Stimulated activated CD8-positive, alpha-beta memory T cell treated with anti-CD3 and anti-CD28 coated beads, Interleukin-4, amount 100 ng/mL, for 48 hours (primary cell): ENCODE results near the gene PCDHAC1.
"Not testable (repeated sequence)": the region's sequence is repeated elsewhere in the genome, so short reads cannot be mapped to it uniquely, and the experiment has no call there.

ENCODE experiments used
- DNase-seq: peaks from one replicate; pipeline ENCODE4 v3.0.0-alpha.2; 2020

PCDHAC1 gene, protein sequence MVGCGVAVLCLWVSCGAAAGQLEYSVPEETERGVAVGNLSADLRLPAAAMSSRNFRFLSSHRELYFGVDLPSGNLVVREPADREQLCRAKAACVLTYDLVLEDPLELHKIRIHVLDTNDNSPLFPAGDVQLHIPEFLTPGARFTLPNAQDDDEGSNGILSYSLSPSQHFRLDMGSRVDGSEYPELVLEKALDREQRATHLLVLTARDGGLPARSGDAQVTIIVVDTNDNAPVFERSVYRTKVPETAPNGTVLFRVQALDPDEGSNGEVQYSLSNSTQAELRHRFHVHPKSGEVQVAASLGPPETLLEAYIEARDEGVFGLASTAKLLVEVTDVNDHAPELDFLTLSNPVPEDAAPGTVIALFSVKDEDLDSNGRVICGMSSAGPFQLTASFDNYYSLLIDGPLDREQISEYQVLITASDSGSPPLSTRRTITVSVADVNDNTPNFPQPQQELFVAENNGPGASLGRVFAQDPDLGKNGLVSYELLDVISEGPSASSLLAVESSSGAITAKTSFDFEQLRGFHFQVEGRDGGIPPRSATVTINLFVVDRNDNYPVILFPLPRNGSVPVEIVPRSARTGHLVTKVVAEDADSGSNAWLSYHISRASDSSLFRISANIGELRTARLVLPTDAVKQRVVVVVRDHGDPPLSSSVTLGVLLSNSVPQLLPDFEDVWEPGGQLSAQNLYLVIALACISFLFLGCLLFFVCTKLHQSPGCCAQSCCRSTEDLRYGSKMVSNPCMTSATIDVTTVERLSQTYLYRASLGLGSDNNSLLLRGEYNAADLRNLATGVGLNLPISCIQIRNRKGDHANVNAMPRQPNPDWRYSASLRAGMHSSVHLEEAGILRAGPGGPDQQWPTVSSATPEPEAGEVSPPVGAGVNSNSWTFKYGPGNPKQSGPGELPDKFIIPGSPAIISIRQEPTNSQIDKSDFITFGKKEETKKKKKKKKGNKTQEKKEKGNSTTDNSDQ

DNA sequence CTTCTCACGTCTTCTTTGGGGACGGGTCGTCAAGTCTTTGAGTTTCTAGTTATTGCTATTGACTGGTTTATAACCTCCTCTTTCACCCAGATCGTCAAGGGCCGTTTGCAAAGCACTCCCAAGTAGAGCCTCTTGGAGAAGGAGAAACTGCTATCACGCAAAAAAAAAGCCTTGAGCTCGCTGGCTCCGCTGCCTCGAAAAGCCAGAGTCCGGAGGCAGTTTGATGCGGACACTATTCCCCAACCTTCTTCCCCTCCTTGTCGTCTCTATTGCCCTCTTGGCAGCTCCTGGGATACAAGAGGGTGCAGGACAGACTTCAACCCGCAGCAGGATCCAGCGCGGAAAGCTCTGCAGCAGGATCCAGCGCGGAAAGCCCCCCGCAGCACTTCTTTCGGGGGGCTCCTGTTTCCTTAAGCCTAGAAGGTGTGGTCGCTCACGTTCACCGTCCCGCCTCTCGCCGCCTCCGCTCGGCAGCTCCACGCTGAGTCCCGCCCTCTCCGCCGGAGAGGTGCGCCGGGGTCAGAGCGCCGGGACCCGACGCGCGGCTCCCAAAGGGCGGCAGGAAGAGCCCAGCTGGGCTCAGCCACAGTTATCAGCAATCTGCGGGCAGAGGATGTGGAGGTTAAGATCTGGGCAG, at the start of gene PCDHAC1:
Gene PCDHAC1, plus strand, starts transcription at position 494 of the 637 bp plus-strand sequence. CDS start 594 bp downstream, outside the sequence.
- DNase-seq, result no peak

DNA sequence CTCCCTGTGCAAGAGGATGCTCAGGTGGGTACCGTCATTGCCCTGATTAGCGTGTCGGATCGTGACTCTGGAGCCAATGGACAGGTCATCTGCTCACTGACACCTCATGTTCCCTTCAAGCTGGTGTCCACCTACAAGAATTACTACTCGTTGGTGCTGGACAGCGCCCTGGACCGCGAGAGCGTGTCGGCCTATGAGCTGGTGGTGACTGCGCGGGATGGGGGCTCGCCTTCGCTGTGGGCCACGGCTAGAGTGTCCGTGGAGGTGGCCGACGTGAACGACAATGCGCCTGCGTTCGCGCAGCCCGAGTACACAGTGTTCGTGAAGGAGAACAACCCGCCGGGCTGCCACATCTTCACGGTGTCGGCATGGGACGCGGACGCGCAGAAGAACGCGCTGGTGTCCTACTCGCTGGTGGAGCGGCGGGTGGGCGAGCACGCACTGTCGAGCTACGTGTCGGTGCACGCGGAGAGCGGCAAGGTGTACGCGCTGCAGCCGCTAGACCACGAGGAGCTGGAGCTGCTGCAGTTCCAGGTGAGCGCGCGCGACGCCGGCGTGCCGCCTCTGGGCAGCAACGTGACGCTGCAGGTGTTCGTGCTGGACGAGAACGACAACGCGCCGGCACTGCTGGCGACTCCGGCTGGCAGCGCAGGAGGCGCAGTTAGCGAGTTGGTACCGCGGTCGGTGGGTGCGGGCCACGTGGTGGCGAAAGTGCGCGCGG, 49.4 kb upstream of the PCDHAC1 start:
- DNase-seq, result not testable (repeated sequence)

DNA sequence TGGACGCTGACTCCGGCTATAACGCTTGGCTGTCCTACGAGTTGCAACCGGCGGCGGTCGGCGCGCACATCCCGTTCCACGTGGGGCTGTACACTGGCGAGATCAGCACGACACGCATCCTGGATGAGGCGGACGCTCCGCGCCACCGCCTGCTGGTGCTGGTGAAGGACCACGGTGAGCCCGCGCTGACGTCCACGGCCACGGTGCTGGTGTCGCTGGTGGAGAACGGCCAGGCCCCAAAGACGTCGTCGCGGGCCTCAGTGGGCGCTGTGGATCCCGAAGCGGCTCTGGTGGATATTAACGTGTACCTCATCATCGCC, 48.9 kb upstream of the PCDHAC1 start:
- no peak for DNase-seq

DNA sequence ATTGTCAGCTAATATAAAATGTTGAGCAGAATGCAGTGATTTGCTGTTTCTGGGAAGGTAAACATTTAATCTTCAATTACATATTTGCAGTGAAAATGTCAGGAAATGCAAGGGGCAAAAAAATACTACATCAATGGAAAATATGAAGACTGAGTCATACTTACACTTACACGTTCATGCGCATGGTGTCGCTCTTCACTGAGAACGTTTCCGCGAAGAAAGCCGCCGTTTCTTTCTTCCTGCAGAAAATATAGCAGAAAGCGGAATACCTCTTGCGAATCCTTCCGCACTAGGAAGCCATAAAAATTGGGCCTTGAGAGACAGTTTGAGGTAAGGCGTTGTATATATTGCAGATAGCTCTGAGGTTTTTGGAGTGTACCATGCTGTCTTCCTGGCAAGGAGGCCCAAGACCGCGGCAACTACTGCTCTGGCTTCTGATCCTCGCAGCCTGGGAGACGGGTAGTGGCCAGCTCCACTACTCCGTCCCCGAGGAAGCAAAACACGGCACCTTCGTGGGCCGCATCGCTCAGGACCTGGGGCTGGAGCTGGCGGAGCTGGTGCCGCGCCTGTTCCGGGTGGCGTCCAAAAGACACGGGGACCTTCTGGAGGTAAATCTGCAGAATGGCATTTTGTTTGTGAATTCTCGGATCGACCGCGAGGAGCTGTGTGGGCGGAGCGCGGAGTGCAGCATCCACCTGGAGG, 44.1 kb upstream of the PCDHAC1 start, which contains the start of gene PCDHA13:
Gene PCDHA13, plus strand, starts transcription at position 236 of the 702 bp plus-strand sequence. Its CDS starts 145 bp downstream, at position 381.
- DNase-seq, result no peak

DNA sequence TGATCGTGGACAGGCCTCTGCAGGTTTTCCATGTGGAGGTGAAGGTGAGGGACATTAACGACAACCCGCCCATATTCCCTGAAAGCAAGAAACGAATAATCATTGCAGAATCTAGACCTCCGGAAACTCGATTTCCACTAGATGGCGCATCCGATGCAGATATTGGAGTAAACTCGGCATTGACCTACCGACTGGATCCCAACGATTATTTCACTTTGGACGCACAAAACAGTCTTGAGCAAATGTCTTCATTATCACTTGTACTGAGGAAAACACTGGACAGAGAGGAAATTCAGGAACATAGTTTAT, 43.6 kb upstream of the PCDHAC1 start:
- DNase-seq, result no peak

DNA sequence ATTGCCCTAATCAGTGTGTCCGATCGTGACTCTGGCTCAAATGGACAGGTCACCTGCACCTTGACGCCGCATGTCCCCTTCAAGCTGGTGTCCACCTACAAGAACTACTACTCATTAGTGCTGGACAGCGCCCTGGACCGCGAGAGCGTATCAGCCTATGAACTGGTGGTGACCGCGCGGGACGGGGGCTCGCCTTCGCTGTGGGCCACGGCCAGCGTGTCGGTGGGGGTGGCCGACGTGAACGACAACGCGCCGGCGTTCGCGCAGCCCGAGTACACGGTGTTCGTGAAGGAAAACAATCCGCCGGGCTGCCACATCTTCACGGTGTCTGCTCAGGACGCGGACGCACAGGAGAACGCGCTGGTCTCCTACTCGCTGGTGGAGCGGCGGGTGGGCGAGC, 42.7 kb upstream of the PCDHAC1 start:
- no peak for DNase-seq

DNA sequence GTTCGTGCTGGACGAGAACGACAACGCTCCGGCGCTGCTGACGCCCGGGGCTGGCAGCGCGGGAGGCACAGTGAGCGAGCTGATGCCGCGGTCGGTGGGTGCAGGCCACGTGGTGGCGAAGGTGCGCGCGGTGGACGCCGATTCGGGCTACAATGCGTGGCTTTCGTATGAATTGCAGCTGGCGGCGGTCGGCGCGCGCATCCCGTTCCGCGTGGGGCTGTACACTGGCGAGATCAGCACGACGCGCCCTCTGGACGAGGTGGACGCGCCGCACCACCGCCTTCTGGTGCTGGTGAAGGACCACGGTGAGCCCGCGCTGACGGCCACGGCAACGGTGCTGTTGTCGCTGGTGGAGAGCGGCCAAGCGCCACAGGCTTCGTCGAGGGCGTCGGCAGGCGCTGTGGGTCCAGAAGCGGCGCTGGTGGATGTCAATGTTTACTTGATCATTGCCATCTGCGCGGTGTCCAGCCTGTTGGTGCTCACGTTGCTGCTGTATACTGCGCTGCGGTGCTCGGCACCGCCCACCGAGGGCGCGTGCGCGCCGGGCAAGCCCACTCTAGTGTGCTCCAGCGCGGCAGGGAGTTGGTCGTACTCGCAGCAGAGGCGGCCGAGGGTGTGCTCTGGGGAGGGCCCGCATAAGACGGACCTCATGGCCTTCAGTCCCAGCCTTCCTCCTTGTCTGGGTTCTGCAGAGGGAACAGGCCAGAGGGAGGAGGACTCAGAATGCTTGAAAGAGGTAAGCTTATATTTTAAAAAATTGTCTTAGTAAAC, 42.0 kb upstream of the PCDHAC1 start:
- DNase-seq, result no peak

DNA sequence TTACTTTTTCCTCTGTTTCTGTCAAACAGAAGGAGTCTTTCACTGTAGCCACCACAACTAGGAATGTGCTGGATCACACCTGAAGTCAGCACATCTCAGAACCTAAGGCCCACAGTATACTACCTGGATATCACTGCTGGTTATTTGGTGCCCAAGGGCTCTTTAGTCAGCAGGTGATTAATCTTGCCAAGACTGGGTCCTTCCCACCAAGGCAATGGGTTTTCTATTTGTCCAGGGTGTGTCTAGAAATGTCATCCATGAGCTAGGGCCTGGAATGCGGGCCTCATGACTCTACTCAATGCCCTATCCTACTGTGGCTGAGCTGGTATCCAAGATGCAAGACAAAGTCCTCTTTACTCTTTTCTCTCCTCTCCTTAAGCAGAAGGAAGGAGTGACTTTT, 9.8 kb upstream of the PCDHAC1 start:
- DNase-seq, result no peak

DNA sequence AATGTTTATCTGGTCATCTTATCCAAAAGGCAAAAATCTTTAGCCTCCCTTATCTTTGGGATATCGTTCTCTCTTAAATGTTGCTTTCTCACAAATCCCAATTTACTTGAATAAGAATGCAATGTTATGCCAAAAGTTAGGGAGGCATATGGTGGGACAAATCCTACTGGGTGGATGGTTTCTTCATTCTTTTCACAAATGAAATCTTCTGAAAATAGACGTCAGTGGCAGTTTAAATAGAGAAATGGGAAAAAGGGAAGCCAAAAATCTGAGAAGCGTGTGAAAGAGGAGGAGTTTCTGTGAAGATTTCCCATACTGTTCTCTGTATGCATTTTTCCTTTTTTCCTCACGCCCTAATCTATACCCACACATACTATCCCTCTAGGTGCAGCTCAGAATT, 2.5 kb upstream of the PCDHAC1 start:
- DNase-seq, result no peak

DNA sequence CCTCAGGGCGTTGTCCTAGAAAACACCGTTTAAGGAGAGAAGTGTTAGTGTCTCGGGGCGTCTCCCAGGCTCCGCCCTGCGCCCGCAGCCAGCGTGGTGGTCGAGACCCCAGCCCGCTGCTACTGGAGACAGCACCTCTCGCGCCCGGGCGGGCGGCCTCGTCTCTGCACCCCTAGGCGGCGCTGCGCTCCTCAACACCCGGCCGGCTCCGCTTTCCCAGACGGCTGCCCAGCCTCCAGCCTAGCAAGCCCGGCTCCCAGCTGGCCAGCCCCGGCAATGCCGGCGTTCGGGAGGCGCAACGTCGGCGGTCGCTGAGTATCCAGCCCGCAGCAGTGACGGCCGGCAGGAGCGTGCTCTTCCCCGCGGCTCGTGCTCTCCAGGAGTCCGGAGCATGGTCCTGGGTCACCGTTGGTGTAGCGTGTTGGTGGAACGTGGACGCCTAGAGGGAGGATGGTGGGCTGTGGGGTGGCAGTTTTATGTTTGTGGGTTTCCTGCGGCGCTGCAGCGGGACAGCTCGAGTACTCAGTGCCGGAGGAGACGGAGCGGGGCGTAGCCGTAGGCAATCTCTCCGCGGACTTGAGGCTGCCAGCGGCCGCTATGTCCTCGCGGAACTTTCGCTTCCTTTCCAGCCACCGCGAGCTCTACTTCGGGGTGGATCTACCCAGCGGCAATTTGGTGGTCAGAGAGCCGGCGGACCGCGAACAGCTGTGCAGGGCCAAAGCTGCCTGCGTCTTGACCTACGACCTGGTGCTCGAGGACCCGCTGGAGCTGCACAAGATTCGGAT, 536 bp downstream of the PCDHAC1 start:
- DNase-seq, result peak; percentile 54

DNA sequence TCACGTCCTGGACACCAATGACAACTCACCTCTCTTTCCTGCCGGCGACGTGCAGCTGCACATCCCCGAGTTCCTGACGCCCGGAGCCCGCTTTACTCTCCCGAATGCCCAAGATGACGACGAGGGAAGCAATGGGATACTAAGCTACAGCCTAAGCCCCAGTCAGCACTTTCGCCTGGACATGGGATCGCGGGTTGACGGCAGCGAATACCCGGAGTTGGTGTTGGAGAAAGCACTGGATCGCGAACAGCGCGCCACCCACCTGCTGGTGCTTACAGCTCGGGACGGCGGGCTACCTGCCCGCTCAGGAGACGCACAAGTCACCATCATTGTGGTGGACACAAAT, 1.1 kb downstream of the PCDHAC1 start:
- no peak for DNase-seq

DNA sequence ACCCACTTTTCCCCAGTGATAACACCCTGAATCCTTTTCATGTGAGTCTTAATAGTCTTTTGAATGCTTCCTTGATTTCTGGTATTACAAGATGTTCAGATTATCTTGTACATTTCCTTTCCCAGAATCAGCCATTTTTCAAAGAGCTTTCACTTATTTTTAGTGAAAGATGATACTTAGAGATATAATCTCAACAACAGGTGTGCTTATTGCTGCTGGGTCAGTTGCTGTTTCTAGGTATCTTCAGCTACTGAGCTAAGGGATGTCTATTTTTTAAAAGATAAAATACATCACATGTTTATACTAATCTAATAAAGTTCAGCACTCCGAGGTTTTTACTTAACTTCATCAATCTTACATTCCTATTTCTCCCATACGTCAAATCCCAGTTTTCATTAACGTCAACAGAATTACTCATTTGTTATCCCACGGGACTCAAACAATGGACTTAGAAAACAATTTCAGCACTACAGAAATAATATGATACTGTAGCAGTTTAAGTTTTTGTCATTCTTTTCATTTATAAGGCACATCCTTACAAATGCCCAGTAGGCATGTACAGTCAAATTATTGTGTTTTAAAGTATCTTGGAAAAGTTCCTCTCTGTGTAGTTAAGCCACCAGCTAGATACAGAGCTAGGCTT, 9.0 kb downstream of the PCDHAC1 start:
- no peak for DNase-seq

DNA sequence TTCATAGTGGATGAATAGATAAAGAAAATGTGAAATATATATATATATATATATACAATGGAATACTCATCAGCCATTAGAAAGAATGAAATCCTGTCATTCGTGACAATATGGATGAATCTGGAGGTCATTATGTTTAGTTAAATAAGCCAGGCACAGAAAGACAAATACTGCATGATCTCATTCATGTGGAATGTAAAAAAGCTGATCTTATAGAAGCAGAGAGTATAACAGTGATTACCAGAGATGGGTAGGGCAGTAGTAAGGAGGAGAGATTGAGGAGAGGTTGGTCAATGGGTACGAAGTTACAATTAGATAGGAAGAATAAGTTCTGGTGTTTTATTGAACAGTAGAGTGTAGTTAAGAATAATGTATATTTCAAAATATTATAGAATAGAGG, 20.5 kb downstream of the PCDHAC1 start:
- DNase-seq, result no peak

DNA sequence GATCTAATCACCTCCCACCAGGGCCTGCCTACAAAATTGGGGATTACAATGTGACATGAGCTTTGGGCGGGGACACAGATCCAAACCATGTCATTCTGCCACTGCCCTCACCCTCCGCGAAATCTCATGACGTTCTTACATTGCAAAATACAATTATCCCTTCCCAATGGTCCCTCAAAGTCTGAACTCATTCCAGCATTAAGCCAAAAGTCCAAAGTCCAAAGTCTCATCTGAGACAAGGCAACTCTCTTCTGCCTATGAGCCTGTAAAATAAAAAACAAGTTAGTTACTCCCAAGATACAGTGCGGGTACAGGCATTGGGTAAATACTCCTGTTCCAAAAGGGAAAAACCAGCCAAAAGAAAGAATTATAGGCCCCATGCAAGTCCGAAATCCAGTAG, 25.5 kb downstream of the PCDHAC1 start:
- no peak for DNase-seq

DNA sequence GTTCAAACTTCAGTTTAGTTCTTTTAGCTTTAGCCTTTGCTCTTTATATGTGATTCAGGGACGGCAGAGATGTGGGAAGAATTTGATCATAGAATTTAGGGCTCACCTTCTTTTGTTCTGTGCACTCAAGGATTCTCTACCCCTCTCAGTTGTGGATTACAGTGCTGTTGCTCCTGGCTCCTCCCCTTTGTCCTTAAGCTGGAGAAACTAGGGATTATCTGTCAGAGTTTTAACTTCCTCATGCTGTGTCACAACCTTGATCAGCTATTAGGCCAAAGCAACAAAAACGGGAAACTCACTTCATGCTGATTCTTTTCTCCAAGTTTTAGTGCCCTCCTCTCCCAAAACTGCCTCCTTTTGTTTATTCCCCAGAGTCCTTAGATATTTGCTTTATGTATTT, 27.1 kb downstream of the PCDHAC1 start:
- no peak for DNase-seq

DNA sequence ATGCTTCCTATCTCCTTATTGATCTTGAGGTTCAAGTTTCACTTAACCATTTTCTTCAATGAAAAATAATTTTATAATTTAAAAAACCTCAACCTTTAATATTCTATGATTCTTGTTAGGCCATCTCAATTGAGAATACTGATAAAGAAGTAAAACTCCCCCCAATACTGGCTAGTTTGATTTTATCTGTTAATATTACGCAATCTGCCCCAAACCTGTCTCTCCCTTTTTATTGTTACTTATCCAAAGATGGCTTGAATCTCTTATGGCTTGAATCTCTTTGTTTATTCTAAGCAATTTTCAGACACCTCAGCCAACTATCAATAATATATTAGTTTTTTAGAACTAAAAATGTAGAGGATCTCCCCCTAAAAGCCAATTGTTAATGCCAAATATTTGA, 36.1 kb downstream of the PCDHAC1 start:
- no peak for DNase-seq

DNA sequence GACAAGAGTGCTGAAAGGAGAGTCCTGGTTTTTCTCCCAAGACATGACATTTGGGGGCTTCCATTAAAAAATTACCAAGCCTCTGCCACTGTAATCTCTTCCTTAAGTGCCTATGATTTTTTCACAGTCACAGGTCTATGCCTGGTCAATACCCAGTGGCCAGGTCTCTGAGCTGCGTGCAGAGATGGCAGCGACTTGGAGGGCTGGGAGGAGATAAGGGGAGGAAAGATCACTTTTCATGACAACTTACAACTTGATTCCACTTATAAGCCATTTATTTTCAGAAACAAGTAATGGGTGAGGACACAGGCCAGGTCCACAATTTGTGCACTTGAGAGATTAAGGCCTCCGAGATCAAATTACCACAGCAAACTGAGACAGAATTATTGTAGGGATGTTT, 38.3 kb downstream of the PCDHAC1 start:
- no peak for DNase-seq

DNA sequence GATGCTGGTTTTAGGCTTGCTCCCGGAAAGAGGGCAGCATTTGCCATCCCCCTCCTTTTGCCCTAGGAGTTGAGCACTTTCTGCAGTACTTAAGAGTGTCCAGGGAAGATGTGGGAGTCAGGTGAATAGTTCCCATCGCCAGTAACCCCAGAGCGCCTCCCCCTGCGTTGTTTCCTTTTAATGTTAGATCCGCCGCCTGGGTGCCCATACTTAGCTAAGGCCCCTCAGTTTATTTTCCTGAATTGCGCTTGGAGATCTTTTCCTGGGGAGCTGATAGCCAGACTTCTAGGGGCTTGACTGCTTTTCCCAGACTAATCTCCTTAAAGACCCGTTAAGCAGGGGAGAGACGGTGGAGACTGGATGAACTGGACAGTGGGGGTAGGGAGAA, 39.8 kb downstream of the PCDHAC1 start:
- DNase-seq, result no peak

DNA sequence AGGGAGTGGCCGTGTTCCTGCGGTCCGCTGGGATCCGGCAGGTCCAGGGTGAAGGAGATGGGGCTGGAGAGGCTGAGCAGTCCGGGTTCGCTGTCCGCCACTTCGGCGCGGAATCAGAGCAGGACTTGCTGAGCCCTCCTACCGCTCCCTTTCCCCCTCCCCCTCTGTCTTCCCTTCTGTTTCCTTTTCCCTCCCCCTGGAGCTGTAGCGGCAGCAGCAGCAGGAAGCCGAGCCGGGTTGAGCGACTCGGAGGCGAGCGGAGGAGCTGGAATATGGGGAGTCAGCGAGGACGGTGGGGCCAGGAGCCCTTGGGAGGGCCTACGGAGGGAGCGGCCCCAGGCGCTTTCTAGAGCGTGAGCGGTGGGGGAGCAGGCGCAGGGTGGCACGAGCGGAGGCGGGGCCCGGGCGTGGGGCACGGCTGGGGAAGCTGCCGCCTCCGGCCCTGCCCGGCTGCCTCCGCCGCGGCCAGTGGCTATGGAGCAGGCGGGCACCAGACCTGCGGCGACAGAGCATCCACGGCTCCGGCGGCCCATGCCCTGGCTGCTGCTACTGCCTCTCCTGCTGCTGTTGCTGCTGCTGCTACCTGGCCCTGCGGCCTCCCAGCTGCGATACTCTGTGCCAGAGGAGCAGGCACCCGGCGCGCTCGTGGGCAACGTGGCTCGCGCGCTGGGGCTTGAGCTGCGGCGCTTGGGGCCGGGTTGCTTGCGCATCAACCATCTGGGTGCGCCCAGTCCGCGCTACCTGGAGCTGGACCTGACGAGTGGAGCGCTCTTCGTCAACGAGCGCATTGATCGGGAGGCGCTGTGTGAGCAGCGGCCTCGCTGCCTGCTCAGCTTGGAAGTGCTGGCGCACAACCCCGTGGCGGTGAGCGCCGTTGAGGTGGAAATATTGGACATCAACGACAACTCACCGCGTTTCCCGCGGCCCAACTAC, 40.5 kb downstream of the PCDHAC1 start, which contains the start of gene PCDHAC2:
Gene PCDHAC2, plus strand, starts transcription at position 184 of the 933 bp plus-strand sequence. Its CDS starts 291 bp downstream, at position 475.
- DNase-seq, result no peak
